ENCODE measurements around the gene CADM1. TPM values are rescaled to one million over a fixed set of nuclear protein-coding genes. Genes with fewer than 3 reads are reported as not detected.

CADM1 gene
- total RNA-seq, 1 experiment from 2014 or later: 0.79 TPM

DNA sequence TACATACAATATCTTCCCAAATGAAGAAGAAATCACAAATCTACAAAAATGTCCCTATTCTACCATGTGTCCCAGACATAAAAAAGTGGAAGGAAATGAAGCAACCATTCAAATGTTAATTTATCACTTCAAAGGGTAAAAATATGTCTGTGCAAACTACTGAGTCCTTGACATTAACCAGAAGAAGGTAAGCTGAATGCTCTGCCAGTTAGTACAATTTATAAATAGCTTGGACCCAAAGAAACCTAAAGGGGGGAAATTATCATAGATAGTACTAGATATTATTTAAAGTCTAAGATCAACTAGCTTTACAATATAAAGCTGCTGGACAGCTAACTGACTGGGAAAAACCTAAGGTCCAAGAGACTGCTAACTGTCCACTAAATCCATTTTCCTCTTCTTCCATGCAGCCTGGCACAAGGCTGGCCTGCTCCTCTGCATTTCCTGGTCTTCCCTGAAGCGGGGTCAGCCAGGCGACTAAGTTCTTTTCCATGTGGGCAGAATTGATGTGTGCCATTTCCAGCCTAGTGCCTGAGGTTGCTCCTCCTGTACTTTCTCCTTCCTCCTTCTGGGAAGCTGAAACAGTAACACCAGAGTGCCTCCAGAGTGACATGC, 190.9 kb downstream of the CADM1 start:
- intact Hi-C loops (cut with micrococcal nuclease): no loop called here

DNA sequence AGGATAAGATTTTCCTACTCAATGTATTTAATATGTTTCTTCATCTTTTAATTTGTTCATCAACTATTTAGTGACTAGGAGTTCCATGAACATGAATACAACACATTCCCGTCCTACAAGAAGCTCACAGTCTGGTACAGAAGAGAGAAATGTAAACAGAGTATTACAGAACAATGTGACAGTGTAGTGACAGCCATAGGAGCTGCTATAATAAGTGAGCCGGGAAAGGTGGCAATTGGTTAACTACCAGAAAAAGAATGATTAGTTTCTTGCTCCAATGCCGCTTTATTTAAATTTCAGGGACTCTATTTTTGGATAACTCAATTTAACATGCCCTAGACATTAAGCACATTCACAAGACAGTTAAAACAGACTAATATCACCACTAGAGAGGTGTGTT, 192.3 kb downstream of the CADM1 start:
- no peaks in the 10 kb centered on the region for H4K20me1 ChIP-seq (ENCODE audit: insufficient read depth)
- intact Hi-C loops (cut with micrococcal nuclease): no loop called here
- DNase-seq (ENCODE audit: low read depth, low spot score) (no peak), ATAC-seq (no peak)
- H3K9ac ChIP-seq (ENCODE audit: low read length): no peak overlapping the region
- no peak for TF ChIP-seq EGR1 (IDR thresholded peaks at IDR 0.05; ENCODE audit: low read depth)
- TF ChIP-seq, protein P1, sequence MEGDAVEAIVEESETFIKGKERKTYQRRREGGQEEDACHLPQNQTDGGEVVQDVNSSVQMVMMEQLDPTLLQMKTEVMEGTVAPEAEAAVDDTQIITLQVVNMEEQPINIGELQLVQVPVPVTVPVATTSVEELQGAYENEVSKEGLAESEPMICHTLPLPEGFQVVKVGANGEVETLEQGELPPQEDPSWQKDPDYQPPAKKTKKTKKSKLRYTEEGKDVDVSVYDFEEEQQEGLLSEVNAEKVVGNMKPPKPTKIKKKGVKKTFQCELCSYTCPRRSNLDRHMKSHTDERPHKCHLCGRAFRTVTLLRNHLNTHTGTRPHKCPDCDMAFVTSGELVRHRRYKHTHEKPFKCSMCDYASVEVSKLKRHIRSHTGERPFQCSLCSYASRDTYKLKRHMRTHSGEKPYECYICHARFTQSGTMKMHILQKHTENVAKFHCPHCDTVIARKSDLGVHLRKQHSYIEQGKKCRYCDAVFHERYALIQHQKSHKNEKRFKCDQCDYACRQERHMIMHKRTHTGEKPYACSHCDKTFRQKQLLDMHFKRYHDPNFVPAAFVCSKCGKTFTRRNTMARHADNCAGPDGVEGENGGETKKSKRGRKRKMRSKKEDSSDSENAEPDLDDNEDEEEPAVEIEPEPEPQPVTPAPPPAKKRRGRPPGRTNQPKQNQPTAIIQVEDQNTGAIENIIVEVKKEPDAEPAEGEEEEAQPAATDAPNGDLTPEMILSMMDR (IDR thresholded peaks at IDR 0.05 in 2 of 3, conservative IDR thresholded peaks at IDR 0.05 in 1 of 3; ENCODE audit: borderline replicate concordance in 1 of 3, insufficient read depth in 1 of 3, low read depth in 2 of 3, low read length in 2 of 3): no peak
- H3K27ac ChIP-seq (ENCODE audit: low read depth, low read length): no peak overlapping the region
- CTCF ChIA-PET: no interaction called here
- peaks cover 3 to 4% of the 10 kb centered on the region in 2 experiments; a peak in 2 of 4 replicates for H3K9me3 ChIP-seq (ENCODE audit: control insufficient read depth in 1 of 2, insufficient read depth in 1 of 2, low read depth in 1 of 2, low read length in 2 of 2)
- H2AFZ ChIP-seq (ENCODE audit: low read depth, low read length, poor library complexity, severe bottlenecking): no peak overlapping the region
- POLR2A ChIA-PET: no interaction called here
- no peak overlapping the region for H3K4me3 ChIP-seq (replicated peaks in 1 of 2; ENCODE audit: low read depth in 1 of 2, low read length in 2 of 2)
- no peaks in the 10 kb centered on the region for H3K79me2 ChIP-seq (ENCODE audit: insufficient read depth, low read length)
- H3K27me3 ChIP-seq (ENCODE audit: insufficient read depth, low read length): no peaks in the 10 kb centered on the region
- H3K4me2 ChIP-seq (ENCODE audit: low read length): no peak overlapping the region
- H3K9me2 ChIP-seq (ENCODE audit: insufficient read depth): no peaks in the 10 kb centered on the region
- BruUV-seq (replicated peaks): no TSS peak
- H3K36me3 ChIP-seq (ENCODE audit: control insufficient read depth in 1 of 2, insufficient read depth in 2 of 2, low read length in 2 of 2): no peaks in the 10 kb centered on the region
- RAD21 ChIA-PET (ENCODE audit: low non-redundant PET in 1 of 2, low total read pairs in 2 of 2, uncharacterized antibody in 2 of 2, unreplicated experiment in 2 of 2): no interaction called here
- no peaks in the 10 kb centered on the region for H3K4me1 ChIP-seq (ENCODE audit: control insufficient read depth in 1 of 2, insufficient read depth in 2 of 2, low read length in 2 of 2)

More for the DNA sequence above, 190.9 kb downstream of the CADM1 start:
- no peaks in the 10 kb centered on the region for H3K9me2 ChIP-seq (ENCODE audit: insufficient read depth)
- H2AFZ ChIP-seq (ENCODE audit: low read depth, low read length, poor library complexity, severe bottlenecking): no peak overlapping the region
- H4K20me1 ChIP-seq (ENCODE audit: insufficient read depth): no peaks in the 10 kb centered on the region
- no peaks in the 10 kb centered on the region for H3K79me2 ChIP-seq (ENCODE audit: insufficient read depth, low read length)
- no peak overlapping the region for H3K27ac ChIP-seq (ENCODE audit: low read depth, low read length)
- no peaks in the 10 kb centered on the region for H3K36me3 ChIP-seq (ENCODE audit: control insufficient read depth in 1 of 2, insufficient read depth in 2 of 2, low read length in 2 of 2)
- BruUV-seq (replicated peaks): no TSS peak
- CTCF ChIA-PET: no interaction called here
- ATAC-seq (no peak), DNase-seq (ENCODE audit: low read depth, low spot score) (no peak)
- H3K9me3 ChIP-seq (ENCODE audit: control insufficient read depth in 1 of 2, insufficient read depth in 1 of 2, low read depth in 1 of 2, low read length in 2 of 2): peaks cover 3 to 4% of the 10 kb centered on the region in 2 experiments; a peak in 2 of 4 replicates
- POLR2A ChIA-PET: no interaction called here
- H3K4me2 ChIP-seq (ENCODE audit: low read length): no peak overlapping the region
- no peak overlapping the region for H3K4me3 ChIP-seq (replicated peaks in 1 of 2; ENCODE audit: low read depth in 1 of 2, low read length in 2 of 2)
- H3K4me1 ChIP-seq (ENCODE audit: control insufficient read depth in 1 of 2, insufficient read depth in 2 of 2, low read length in 2 of 2): no peaks in the 10 kb centered on the region
- no peak overlapping the region for H3K9ac ChIP-seq (ENCODE audit: low read length)
- H3K27me3 ChIP-seq (ENCODE audit: insufficient read depth, low read length): no peaks in the 10 kb centered on the region
- TF ChIP-seq ZFX (IDR thresholded peaks at IDR 0.05) (no peak), TCF7L2 (IDR thresholded peaks at IDR 0.05; ENCODE audit: borderline replicate concordance, extremely low read depth, insufficient read depth, insufficient read length) (no peak)
- TF ChIP-seq, protein P2, sequence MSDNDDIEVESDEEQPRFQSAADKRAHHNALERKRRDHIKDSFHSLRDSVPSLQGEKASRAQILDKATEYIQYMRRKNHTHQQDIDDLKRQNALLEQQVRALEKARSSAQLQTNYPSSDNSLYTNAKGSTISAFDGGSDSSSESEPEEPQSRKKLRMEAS (IDR thresholded peaks at IDR 0.05): no peak
- RAD21 ChIA-PET (ENCODE audit: low non-redundant PET in 1 of 2, low total read pairs in 2 of 2, uncharacterized antibody in 2 of 2, unreplicated experiment in 2 of 2): no interaction called here

Measured in HCT116 (cell line).